Measurements from ENCODE around the gene MRPL14. TPM values are rescaled to one million over a fixed set of nuclear protein-coding genes. Genes with fewer than 3 reads are reported as not detected.

The MRPL14 gene
- total and polyA plus RNA-seq, 10 of the 15 experiments (the other 5 are each of a cell fraction or from before 2014, with no cell fraction given), result 80.5 to 294 (median 122) TPM

GRCh38 chr6:44166591-44167184 is 39.4 kb upstream of the MRPL14 start:
- H3K36me3 ChIP-seq (ENCODE audit: control insufficient read depth in 2 of 2, insufficient read depth in 2 of 2, low read length in 1 of 2), result no peaks in the 10 kb centered on the region
- ChIA-PET POLR2A (interaction anchor here (0.6 kb wide), 1 partner anchor 1444 kb away, joined by 5 read pairs; no protein-coding TSS in a partner anchor), RAD21 (ENCODE audit: unreplicated experiment) (no interaction called here), SMC1A (ENCODE audit: uncharacterized antibody, unreplicated experiment) (interaction anchor here (0.6 kb wide), 1 partner anchor 26 kb away, joined by 3 read pairs; no protein-coding TSS in a partner anchor), CTCF (interaction anchor here (0.6 to 8.6 kb wide), 5 partner anchors 16 to 69 kb away, joined by 3 to 117 read pairs (median 3); partner anchors contain the start of gene SLC29A1)
- H3K4me2 ChIP-seq (ENCODE audit: control insufficient read depth, insufficient read depth), result no peak overlapping the region
- H3K27me3 ChIP-seq (replicated peaks in 1 of 2; ENCODE audit: control insufficient read depth in 2 of 2, insufficient read depth in 2 of 2, low read length in 1 of 2), result peaks cover 0 to 4% of the 10 kb centered on the region in 2 experiments; a peak in 3 of 4 replicates
- H3K79me2 ChIP-seq (ENCODE audit: control insufficient read depth, insufficient read depth, low read length), result no peaks in the 10 kb centered on the region
- peak; percentile 35 for ATAC-seq
- no TSS peak for BruUV-seq (replicated peaks)
- H3K9me3 ChIP-seq (replicated peaks; ENCODE audit: control insufficient read depth, insufficient read depth, low read length), result no peaks in the 10 kb centered on the region
- WGBS (ENCODE audit: insufficient coverage, insufficient replicate concordance, low lambda C conversion rate, missing lambda C conversion rate), result 28% methylated on average over 9 of the region's 16 CpGs
- in situ Hi-C loops (cut with MboI), result no loop called here
- no peak overlapping the region for H3K4me3 ChIP-seq
- no peak overlapping the region for H3K27ac ChIP-seq (ENCODE audit: control insufficient read depth, insufficient read depth)
- no peaks in the 10 kb centered on the region for H3K4me1 ChIP-seq (ENCODE audit: control insufficient read depth, insufficient read depth, low read length)
- no peak overlapping the region for H3K9ac ChIP-seq (ENCODE audit: control insufficient read depth, insufficient read depth, low read length)
- no peaks in the 10 kb centered on the region for H4K20me1 ChIP-seq (ENCODE audit: control insufficient read depth, insufficient read depth)
- no peak for TF ChIP-seq MXI1 (IDR thresholded peaks at IDR 0.05; ENCODE audit: low read depth, low read length)
- no peak for DNase-seq (ENCODE audit: low read depth, low spot score)
- FAIRE-seq, result no peak
- no peak overlapping the region; the same call in 1 of the 2 replicates for H2AFZ ChIP-seq (ENCODE audit: control insufficient read depth, low read depth, low read length)
- intact Hi-C loops (cut with micrococcal nuclease; ENCODE audit: unreplicated experiment), result no loop called here

- in situ Hi-C loops (cut with MboI) (no loop called here), intact Hi-C loops (cut with micrococcal nuclease; ENCODE audit: unreplicated experiment) (no loop called here)
- H3K79me2 ChIP-seq (ENCODE audit: control insufficient read depth, insufficient read depth, low read length), result no peaks in the 10 kb centered on the region
- H3K4me2 ChIP-seq (ENCODE audit: control insufficient read depth, insufficient read depth), result no peak overlapping the region
- H3K27ac ChIP-seq (ENCODE audit: control insufficient read depth, insufficient read depth), result no peak overlapping the region
- TF ChIP-seq ATF2 (IDR thresholded peaks at IDR 0.05; ENCODE audit: low read length) (no peak), HDAC6 (IDR thresholded peaks at IDR 0.05; ENCODE audit: unreplicated experiment) (no peak), SMAD5 (IDR thresholded peaks at IDR 0.05; ENCODE audit: low read depth) (no peak), ZNF24 (IDR thresholded peaks at IDR 0.05) (no peak), HDGF (IDR thresholded peaks at IDR 0.05) (no peak), REST (IDR thresholded peaks at IDR 0.05; ENCODE audit: low read depth, low read length) (no peak), ZNF207 (IDR thresholded peaks at IDR 0.05; ENCODE audit: borderline replicate concordance) (no peak), BMI1 (IDR thresholded peaks at IDR 0.05; ENCODE audit: borderline replicate concordance) (no peak), GATAD2B (conservative IDR thresholded peaks at IDR 0.05; ENCODE audit: low read depth) (no peak), SMARCA5 (IDR thresholded peaks at IDR 0.05) (no peak)
- H3K9ac ChIP-seq (ENCODE audit: control insufficient read depth, insufficient read depth, low read length), result no peak overlapping the region
- DNase-seq (ENCODE audit: low read depth, low spot score) (no peak), ATAC-seq (peak; percentile 16), FAIRE-seq (no peak)
- ChIA-PET POLR2A (no interaction called here), CTCF (interaction anchor here (0.6 to 8.6 kb wide), 3 partner anchors 15 to 69 kb away, joined by 3 to 117 read pairs (median 3); partner anchors contain the start of gene SLC29A1), RAD21 (ENCODE audit: unreplicated experiment) (no interaction called here), SMC1A (ENCODE audit: uncharacterized antibody, unreplicated experiment) (interaction anchor here (0.6 kb wide), 1 partner anchor 25 kb away, joined by 3 read pairs; no protein-coding TSS in a partner anchor)
- no peaks in the 10 kb centered on the region for H3K36me3 ChIP-seq (ENCODE audit: control insufficient read depth in 2 of 2, insufficient read depth in 2 of 2, low read length in 1 of 2)
- no peaks in the 10 kb centered on the region for H3K9me3 ChIP-seq (replicated peaks; ENCODE audit: control insufficient read depth, insufficient read depth, low read length)
- no peaks in the 10 kb centered on the region for H3K4me1 ChIP-seq (ENCODE audit: control insufficient read depth, insufficient read depth, low read length)
- peaks cover 0 to 4% of the 10 kb centered on the region in 2 experiments; a peak in 3 of 4 replicates for H3K27me3 ChIP-seq (replicated peaks in 1 of 2; ENCODE audit: control insufficient read depth in 2 of 2, insufficient read depth in 2 of 2, low read length in 1 of 2)
- no peaks in the 10 kb centered on the region for H4K20me1 ChIP-seq (ENCODE audit: control insufficient read depth, insufficient read depth)
- WGBS (ENCODE audit: insufficient coverage, insufficient replicate concordance, low lambda C conversion rate, missing lambda C conversion rate), result 12% methylated on average over 7 of the region's 7 CpGs
- no peak overlapping the region; the same call in 1 of the 2 replicates for H2AFZ ChIP-seq (ENCODE audit: control insufficient read depth, low read depth, low read length)
- H3K4me3 ChIP-seq, result no peak overlapping the region
- no TSS peak for BruUV-seq (replicated peaks)
These were observed 38.9 kb upstream of the MRPL14 start for GRCh38 chr6:44166116-44166515.

Data from GM12878 (cell line).